Coronary artery (tissue), 2 donors: ENCODE results near the gene SNX14.
"Not testable (repeated sequence)": the region's sequence is repeated elsewhere in the genome, so short reads cannot be mapped to it uniquely, and the experiment has no call there.

Experiments used
- DNase-seq: peaks from one replicate; pipeline ENCODE4 v3.0.0-alpha.2; 2017; ENCODE audit warnings: low spot score
- H3K27ac ChIP-seq, 2 donors: fragments of 200-600 bp; sonication (generic); one replicate each; pipeline ENCODE4 v1.5.1; 2016 to 2019
- H3K4me3 ChIP-seq: fragments of 200-600 bp; sonication (generic); 2 replicates; pipeline ENCODE4 v1.5.1; 2016; ENCODE audit warnings: mild to moderate bottlenecking, moderate library complexity
- TF ChIP-seq, protein P1 (sequence below): fragments of 200-600 bp; sonication (generic); IDR thresholded peaks from one replicate; pipeline ENCODE4 v1.5.1; 2019; ENCODE audit warnings: antibody characterized with exemption

SNX14 gene

DNA sequence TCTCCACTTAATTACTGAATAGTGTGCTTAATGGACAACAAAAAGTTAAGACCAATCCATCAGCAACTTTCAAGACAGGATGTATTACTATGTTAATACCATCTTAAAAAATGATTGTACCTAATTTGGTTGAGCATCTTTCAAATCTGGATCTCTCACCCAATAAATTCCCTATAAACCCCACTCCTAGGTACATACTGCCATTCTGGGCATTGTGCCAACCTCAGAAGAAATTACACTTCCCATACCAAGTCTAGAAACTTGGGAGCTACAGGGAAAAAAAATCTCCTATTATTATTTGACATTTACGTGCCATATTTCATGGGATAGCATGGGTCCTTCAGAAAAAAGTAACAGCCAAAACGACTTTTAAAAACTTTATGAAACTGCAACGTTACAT is 43.9 kb upstream of the SNX14 start:
- DNase-seq = no peak
- Histone ChIP-seq H3K27ac (no peak overlapping the region), H3K4me3 (no peak overlapping the region)
- TF ChIP-seq, protein P1, sequence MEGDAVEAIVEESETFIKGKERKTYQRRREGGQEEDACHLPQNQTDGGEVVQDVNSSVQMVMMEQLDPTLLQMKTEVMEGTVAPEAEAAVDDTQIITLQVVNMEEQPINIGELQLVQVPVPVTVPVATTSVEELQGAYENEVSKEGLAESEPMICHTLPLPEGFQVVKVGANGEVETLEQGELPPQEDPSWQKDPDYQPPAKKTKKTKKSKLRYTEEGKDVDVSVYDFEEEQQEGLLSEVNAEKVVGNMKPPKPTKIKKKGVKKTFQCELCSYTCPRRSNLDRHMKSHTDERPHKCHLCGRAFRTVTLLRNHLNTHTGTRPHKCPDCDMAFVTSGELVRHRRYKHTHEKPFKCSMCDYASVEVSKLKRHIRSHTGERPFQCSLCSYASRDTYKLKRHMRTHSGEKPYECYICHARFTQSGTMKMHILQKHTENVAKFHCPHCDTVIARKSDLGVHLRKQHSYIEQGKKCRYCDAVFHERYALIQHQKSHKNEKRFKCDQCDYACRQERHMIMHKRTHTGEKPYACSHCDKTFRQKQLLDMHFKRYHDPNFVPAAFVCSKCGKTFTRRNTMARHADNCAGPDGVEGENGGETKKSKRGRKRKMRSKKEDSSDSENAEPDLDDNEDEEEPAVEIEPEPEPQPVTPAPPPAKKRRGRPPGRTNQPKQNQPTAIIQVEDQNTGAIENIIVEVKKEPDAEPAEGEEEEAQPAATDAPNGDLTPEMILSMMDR = no peak

DNA sequence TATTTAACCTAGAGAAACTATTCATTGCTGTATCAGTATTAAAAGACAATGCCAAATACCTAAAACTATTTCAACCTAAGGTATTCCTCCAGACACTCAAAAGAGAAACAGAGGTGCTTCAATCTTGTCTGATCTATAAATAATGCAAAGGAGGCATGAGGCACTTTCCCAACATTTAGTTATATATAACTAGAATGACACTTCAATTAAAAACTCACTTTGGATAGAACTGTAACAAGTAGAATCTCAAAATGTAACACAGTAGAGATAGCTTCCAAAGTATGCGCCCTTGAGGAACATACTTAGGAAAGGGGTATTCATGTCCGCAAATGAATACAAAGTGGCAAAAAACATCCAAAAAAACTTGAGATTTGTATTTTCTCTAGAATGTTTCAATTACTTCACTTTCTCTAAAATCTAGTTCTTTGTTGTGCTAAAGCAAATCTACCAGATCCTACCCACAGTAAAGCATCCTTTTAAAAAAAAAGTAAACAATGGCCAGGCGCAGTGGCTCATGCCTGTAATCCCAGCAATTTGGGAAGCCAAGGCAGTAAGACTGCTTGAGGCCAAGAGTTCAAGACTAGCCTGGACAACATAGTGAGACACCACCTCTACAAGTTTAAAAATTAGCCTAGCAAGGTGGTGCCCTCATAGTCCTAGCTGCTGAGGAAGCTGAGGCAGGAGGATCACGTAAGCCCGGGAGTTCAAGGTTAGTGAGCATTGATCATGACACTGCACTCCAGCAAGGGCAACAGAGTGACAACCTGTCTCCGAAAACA is 38.7 kb upstream of the SNX14 start:
- no peak overlapping the region for H3K4me3 ChIP-seq
- TF ChIP-seq, protein P1 = no peak
- DNase-seq = no peak
- H3K27ac ChIP-seq = no peak overlapping the region

DNA sequence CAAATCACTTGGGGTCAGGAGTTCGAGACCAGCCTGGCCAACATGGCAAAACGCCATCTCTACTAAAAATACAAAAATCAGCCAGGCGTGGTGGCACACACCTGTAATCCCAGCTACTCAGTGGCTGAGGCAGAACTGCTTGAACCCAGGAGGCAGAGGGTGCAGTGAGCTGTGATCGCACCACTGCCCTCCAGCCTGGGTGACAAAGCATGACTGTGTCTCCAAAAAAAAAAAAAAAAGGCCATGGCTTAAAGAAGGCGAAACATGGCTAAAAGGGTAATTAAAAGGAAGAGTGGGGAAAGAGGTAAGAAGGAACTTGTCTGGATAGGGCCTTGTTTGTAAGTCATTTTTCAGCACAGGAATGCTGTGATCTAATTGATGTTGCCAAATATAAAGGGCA is 37.5 kb upstream of the SNX14 start:
- not testable (repeated sequence) for H3K4me3 ChIP-seq, DNase-seq, H3K27ac ChIP-seq

DNA sequence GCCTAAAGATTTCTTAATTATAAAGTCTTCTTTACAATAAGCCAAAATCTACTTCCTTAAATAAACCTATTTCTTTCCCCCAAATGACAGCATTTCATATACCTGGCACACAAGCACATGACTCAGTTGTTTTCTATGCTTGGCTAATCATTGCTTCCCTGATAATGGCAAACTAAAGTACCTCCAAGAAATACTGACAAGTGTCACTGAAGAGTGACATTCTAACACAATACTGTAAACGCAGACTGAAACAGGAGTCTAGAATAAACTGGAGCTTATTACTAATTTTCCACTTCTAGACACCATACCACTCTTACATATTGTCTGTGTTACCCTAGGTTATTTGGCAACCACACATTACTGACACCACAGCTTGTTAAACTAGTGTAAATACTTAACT is 34.7 kb upstream of the SNX14 start:
- no peak for DNase-seq
- Histone ChIP-seq H3K27ac (no peak overlapping the region), H3K4me3 (no peak overlapping the region)
- TF ChIP-seq, protein P1 = no peak

DNA sequence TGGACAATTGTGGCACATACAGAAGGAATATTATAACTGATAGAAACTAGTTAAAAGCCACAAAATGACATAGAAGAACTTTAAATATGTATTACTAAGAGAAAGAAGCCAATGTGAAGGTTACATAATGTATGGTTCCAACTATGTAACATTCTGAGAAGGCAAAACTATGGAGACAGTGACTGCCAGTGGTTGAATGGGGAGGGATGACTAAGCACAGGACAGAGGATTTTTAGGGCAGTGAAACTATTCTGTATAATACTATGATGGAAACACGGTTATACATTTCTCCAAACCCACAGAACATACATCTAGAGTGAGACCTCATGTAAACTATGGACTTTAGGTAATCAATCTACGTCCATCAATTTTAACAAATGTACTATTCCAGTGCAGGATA is 26.6 kb upstream of the SNX14 start:
- no peak for DNase-seq
- Histone ChIP-seq H3K27ac (no peak overlapping the region), H3K4me3 (no peak overlapping the region)
- TF ChIP-seq, protein P1 = no peak

DNA sequence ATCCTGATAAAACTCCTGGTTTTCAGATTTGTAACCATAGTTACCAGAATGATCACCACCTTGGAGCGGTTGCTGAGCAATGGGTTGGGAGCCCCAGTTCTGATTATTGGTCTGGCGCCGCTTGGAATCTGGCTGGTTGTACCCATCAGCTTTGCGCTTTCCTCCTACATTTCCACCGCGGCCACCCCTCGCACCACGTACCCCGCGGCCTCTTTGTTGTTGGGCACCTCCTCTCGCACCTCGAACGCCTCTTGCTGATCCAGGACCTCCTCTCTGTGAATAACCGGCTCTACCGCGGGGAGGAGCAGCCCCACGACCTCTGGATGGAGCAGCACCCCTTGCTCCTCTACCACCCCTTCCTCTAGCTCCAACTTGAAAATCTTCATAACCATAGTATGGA is 21.1 kb upstream of the SNX14 start:
- no peak overlapping the region for H3K27ac ChIP-seq
- TF ChIP-seq, protein P1 = no peak
- DNase-seq = no peak
- no peak overlapping the region for H3K4me3 ChIP-seq

DNA sequence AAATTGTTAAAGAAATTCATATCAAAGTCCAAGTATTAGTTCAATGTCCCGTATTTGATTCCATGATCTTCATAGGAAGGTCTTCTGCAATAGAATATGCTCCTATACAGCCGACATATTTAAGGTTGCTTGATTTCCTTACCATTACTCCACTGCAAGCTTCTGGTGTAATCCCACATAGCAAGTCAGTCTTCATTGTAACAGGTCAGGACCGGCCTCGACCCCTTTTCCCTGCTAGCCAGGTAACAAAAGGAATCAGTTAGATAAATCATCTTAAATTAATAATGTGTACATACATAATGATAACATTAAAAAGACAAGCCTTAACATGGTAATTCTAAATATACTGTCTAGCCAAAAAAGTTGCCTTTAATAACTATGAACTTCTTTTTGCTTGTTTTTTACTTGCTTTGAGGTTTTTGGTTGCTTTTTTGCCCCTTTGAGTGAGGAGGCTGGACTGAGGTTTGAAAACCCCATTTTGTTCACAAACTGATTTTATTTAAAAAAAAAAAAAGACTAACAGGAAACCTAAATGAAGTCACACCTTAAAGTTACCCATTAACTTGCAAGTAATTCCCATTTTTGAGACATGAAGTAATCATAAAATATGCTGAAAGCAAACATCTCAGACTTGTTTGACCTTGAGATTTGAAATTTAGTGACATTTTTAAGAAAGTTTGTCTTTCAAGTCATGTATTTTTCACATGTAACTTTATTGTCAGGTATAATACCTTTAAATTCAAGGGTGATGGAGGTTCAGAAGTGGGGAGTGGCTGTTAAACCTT is 19.2 kb upstream of the SNX14 start:
- TF ChIP-seq, protein P1 = no peak
- H3K27ac ChIP-seq = no peak overlapping the region
- no peak for DNase-seq
- H3K4me3 ChIP-seq = no peak overlapping the region
